ENCODE results near the gene PPP5C. TPM values are rescaled to one million over a fixed set of nuclear protein-coding genes. Genes with fewer than 3 reads are reported as not detected.
"Not testable (repeated sequence)": the region's sequence is repeated elsewhere in the genome, so short reads cannot be mapped to it uniquely, and the experiment has no call there.

PPP5C gene
- polyA plus RNA-seq, 1 experiment = 123 TPM

DNA sequence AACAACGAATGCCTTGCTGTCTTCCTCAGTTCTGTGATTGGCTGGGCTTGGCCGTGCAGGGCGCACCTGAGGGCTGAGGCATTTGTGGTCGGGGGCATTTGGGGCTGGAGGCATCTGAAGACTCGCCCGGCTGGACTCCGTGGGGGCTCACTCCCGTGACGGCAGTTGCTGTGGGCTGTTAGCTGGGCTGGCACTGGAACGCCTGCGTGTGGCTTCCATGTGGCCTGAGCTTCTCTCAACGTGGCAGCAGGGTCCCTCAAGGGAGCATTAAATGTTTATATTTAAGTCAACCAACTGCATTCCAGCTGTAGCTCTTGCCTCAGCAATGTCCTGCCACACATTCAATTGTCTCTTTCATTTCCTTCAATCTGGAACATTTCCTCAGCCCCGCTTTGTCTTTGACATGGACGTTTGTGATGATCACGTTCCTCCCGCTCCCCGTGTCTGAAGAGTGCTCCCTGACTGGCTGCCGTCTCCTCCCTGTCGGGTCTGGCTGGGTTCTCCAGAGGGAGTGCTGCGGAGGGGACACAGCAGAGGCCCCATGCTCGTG is 45.4 kb downstream of the PPP5C start:
- no peak overlapping the region for H3K4me3 ChIP-seq (ENCODE audit: low read depth, low read length)
- H3K27me3 ChIP-seq (ENCODE audit: control insufficient read depth, insufficient read depth, low read length) = no peaks in the 10 kb centered on the region
- peaks cover 26% of the 10 kb centered on the region for H3K36me3 ChIP-seq (ENCODE audit: control insufficient read depth, insufficient read depth, low read length)
- TF ChIP-seq, protein P1, sequence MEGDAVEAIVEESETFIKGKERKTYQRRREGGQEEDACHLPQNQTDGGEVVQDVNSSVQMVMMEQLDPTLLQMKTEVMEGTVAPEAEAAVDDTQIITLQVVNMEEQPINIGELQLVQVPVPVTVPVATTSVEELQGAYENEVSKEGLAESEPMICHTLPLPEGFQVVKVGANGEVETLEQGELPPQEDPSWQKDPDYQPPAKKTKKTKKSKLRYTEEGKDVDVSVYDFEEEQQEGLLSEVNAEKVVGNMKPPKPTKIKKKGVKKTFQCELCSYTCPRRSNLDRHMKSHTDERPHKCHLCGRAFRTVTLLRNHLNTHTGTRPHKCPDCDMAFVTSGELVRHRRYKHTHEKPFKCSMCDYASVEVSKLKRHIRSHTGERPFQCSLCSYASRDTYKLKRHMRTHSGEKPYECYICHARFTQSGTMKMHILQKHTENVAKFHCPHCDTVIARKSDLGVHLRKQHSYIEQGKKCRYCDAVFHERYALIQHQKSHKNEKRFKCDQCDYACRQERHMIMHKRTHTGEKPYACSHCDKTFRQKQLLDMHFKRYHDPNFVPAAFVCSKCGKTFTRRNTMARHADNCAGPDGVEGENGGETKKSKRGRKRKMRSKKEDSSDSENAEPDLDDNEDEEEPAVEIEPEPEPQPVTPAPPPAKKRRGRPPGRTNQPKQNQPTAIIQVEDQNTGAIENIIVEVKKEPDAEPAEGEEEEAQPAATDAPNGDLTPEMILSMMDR (IDR thresholded peaks at IDR 0.05; ENCODE audit: insufficient read depth, low read depth, low read length) = no peak
- CTCF ChIA-PET = interaction anchor here (0.6 to 6.0 kb wide), 12 partner anchors 9 to 144 kb away, joined by 3 to 78 read pairs (median 4); no protein-coding TSS in a partner anchor
- POLR2A ChIA-PET = interaction anchor here (0.6 to 0.8 kb wide), 2 partner anchors 34 to 88 kb away, joined by 5 to 20 read pairs; no protein-coding TSS in a partner anchor
- peak; percentile 18 for DNase-seq (ENCODE audit: low read depth)

GRCh38 chr19:46392837-46393236 is 46.0 kb downstream of the PPP5C start:
- DNase-seq (ENCODE audit: low read depth) = no peak
- H3K4me3 ChIP-seq (ENCODE audit: low read depth, low read length) = no peak overlapping the region

GRCh38 chr19:46393456-46394401 is 46.8 kb downstream of the PPP5C start:
- peaks cover 17% of the 10 kb centered on the region for H3K36me3 ChIP-seq (ENCODE audit: control insufficient read depth, insufficient read depth, low read length)
- TF ChIP-seq, protein P1 (IDR thresholded peaks at IDR 0.05; ENCODE audit: insufficient read depth, low read depth, low read length) = no peak
- ChIA-PET CTCF (interaction anchor here (0.9 to 6.0 kb wide), 10 partner anchors 8 to 128 kb away, joined by 3 to 90 read pairs (median 18); no protein-coding TSS in a partner anchor), POLR2A (no interaction called here)
- no peak for DNase-seq (ENCODE audit: low read depth)
- H3K4me3 ChIP-seq (ENCODE audit: low read depth, low read length) = no peak overlapping the region
- H3K27me3 ChIP-seq (ENCODE audit: control insufficient read depth, insufficient read depth, low read length) = no peaks in the 10 kb centered on the region

More at GRCh38 chr19:46392837-46393236, 46.0 kb downstream of the PPP5C start:
- Histone ChIP-seq H3K27me3 (ENCODE audit: control insufficient read depth, insufficient read depth, low read length) (no peaks in the 10 kb centered on the region), H3K36me3 (ENCODE audit: control insufficient read depth, insufficient read depth, low read length) (peaks cover 23% of the 10 kb centered on the region)
- TF ChIP-seq, protein P1 (IDR thresholded peaks at IDR 0.05; ENCODE audit: insufficient read depth, low read depth, low read length) = no peak
- ChIA-PET CTCF (interaction anchor here (0.6 to 6.0 kb wide), 9 partner anchors 10 to 144 kb away, joined by 3 to 90 read pairs (median 7); no protein-coding TSS in a partner anchor), POLR2A (interaction anchor here (0.8 kb wide), 1 partner anchor 35 kb away, joined by 20 read pairs; no protein-coding TSS in a partner anchor)

DNA sequence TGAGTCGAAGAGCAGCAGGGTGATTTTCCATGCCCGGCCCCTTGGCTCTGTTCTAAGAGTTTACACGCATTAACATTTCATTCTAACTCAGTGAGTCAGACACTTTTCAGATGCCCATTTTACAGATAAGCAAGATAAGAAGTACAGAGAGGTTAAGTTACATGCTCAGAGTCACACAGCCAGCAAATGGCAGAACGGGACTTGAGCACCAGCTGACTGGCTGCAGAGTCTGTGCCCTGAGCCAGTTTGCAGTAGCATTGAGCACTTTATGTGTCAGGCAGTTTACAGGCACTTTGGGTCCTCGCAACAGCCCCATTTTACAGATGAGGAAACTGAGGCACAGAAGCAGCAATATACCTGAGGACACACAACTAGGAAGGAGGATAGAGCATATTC is 47.5 kb downstream of the PPP5C start:
- peaks cover 14% of the 10 kb centered on the region for H3K36me3 ChIP-seq (ENCODE audit: control insufficient read depth, insufficient read depth, low read length)
- TF ChIP-seq, protein P1 (IDR thresholded peaks at IDR 0.05; ENCODE audit: insufficient read depth, low read depth, low read length) = no peak
- no peaks in the 10 kb centered on the region for H3K27me3 ChIP-seq (ENCODE audit: control insufficient read depth, insufficient read depth, low read length)
- POLR2A ChIA-PET = no interaction called here
- H3K4me3 ChIP-seq (ENCODE audit: low read depth, low read length) = no peak overlapping the region
- no peak for DNase-seq (ENCODE audit: low read depth)
- CTCF ChIA-PET = interaction anchor here (0.7 to 6.0 kb wide), 18 partner anchors 8 to 129 kb away, joined by 3 to 90 read pairs (median 6); partner anchors contain the start of gene CCDC8

DNA sequence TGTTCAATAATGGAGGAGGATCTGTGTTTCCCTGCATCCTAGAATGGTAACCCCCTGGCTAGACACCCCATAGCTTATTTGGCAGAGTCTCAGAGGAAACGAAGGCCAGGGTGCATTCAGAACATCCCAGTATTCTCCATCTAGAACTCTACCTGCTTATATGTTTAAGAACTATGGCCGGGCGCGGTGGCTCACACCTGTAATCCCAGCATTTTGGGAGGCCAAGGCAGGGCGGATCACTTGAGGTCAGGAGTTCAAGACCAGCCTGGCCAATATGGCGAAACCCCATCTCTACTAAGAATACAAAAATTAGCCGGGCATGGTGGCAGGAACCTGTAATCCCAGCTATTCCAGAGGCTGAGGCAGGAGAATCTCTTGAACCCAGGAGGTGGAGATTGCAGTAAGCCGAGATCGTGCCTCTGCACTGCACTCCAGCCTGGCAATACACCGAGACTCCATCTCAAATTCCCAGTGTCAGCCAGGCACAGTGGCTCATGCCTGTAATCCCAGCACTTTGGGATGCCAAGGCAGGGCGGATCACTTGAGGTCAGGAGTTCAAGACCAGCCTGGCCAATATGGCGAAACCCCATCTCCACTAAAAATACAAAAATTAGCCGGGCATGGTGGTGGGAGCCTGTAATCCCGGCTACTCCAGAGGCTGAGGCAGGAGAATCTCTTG is 51.1 kb downstream of the PPP5C start:
- POLR2A ChIA-PET; H3K4me3 ChIP-seq (ENCODE audit: low read depth, low read length); H3K27me3 ChIP-seq (ENCODE audit: control insufficient read depth, insufficient read depth, low read length); H3K36me3 ChIP-seq (ENCODE audit: control insufficient read depth, insufficient read depth, low read length); DNase-seq (ENCODE audit: low read depth): not testable (repeated sequence)
- CTCF ChIA-PET = interaction anchor here (0.6 to 5.7 kb wide), 6 partner anchors 11 to 116 kb away, joined by 3 to 90 read pairs (median 41); no protein-coding TSS in a partner anchor

Measured in BJ (cell line).